ENCODE results near the gene BDKRB2. TPM values are rescaled to one million over a fixed set of nuclear protein-coding genes. Genes with fewer than 3 reads are reported as not detected.

The BDKRB2 gene
- total and polyA plus RNA-seq, 2 experiments from 2014 or later = 12.4 to 14.4 TPM

DNA sequence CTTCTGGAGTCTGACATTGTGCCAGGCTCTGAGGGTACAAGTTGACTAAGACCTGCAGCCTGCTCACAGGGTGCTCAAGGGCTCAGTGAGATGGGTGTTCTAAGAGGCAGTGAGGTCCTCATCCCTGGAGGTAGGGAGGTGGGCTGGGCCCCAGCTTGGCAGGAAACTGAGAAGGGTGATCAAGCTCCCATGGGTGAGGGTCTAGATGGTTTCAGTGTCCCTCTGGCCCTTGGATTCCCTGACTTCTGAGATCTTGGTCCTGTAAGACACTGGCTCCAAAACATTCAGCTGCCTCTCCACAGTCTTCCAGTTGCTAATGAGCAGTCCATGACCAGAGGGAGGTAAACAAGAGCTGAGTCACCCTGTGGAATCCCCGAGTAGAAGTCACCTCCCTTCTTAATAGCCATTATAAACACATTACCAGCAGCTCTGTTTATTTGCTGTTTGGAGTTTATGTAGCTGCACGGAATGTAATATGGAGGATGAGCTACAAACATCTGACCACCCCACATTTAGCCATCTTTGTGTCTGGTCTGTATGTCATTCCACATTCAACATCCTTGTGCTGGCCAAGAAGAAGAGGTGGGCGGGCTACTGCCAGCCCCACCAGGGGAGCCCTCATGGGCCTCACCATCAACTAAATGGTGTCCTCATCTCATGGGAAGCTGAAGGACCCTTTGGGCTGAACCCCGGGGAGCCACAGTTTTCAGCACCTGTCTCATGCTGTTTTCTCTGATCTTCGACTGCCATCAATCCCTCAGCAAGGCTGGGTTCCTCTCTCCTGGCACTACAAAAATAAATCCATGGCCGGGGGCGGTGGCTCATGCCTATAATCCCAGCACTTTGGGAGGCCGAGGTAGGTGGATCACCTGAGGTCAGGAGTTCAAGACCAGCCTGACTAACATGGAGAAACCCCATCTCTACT lies 37.2 kb upstream of the BDKRB2 start:
- peak; percentile 92 for DNase-seq
- no peaks in the 10 kb centered on the region for H3F3A ChIP-seq (ENCODE audit: insufficient read depth)
- no peaks in the 10 kb centered on the region for H3K9me2 ChIP-seq (ENCODE audit: insufficient read depth)
- no peaks in the 10 kb centered on the region for H3K27me3 ChIP-seq (replicated peaks; ENCODE audit: insufficient read depth)
- no peaks in the 10 kb centered on the region for H3K9me3 ChIP-seq (ENCODE audit: low read depth)
- TF ChIP-seq EZH2phosphoT487 (IDR thresholded peaks at IDR 0.05; ENCODE audit: insufficient read depth, low read depth) (no peak), EZH2 (IDR thresholded peaks at IDR 0.05; ENCODE audit: insufficient read depth, poor library complexity, severe bottlenecking) (no peak)
- H3K79me2 ChIP-seq (ENCODE audit: insufficient read depth) = no peaks in the 10 kb centered on the region
- H3K9ac ChIP-seq = no peak overlapping the region
- H2AFZ ChIP-seq = peak overlapping the region; percentile 45
- 60 to 64% methylated on average over 8 of the region's 8 CpGs for WGBS, 2 experiments (ENCODE audit: low coverage in 1 of 2, low lambda C conversion rate in 2 of 2, missing lambda C conversion rate in 2 of 2)
- H3K27ac ChIP-seq = peak overlapping the region; percentile 48
- in situ Hi-C loops (cut with MboI) = no loop called here
- peaks cover 24% of the 10 kb centered on the region for H3K4me1 ChIP-seq (ENCODE audit: insufficient read depth)
- H3K4me2 ChIP-seq (ENCODE audit: unreplicated experiment) = peak overlapping the region; percentile 19
- H4K20me1 ChIP-seq (ENCODE audit: insufficient read depth) = no peaks in the 10 kb centered on the region
- no peak overlapping the region for H3K4me3 ChIP-seq
- H3K36me3 ChIP-seq (ENCODE audit: low read depth) = no peaks in the 10 kb centered on the region

DNA sequence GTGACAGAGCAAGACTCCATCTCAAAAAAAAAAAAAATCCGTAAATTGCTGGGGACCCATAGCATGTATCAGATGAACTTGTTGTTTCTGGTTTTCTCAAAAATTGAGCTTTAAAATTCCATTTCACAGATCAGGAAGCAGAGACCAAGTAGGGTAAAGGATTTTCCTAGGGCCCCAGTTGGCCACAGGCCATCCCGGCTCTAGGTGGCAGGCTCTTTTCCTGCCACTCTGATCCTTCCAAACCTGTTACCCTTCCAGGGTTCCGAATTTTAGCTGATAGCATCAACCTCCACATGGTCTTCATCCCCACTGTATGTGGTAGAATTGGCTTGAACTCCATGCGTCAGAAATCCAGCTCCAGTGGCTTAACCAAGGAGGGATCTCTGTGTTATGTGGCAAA lies 36.1 kb upstream of the BDKRB2 start:
- Histone ChIP-seq H3K27me3 (replicated peaks; ENCODE audit: insufficient read depth) (no peaks in the 10 kb centered on the region), H3K79me2 (ENCODE audit: insufficient read depth) (no peaks in the 10 kb centered on the region), H3K4me1 (ENCODE audit: insufficient read depth) (peaks cover 17% of the 10 kb centered on the region), H3F3A (ENCODE audit: insufficient read depth) (no peaks in the 10 kb centered on the region), H3K27ac (no peak overlapping the region), H3K4me3 (no peak overlapping the region), H3K9ac (no peak overlapping the region), H3K36me3 (ENCODE audit: low read depth) (no peaks in the 10 kb centered on the region), H4K20me1 (ENCODE audit: insufficient read depth) (no peaks in the 10 kb centered on the region), H2AFZ (no peak overlapping the region), H3K9me2 (ENCODE audit: insufficient read depth) (no peaks in the 10 kb centered on the region), H3K4me2 (ENCODE audit: unreplicated experiment) (no peak overlapping the region), H3K9me3 (ENCODE audit: low read depth) (no peaks in the 10 kb centered on the region)
- no peak for DNase-seq
- WGBS, 2 experiments (ENCODE audit: low coverage in 1 of 2, low lambda C conversion rate in 2 of 2, missing lambda C conversion rate in 2 of 2) = 85 to 93% methylated on average over 4 of the region's 4 CpGs
- no peak for TF ChIP-seq EZH2phosphoT487 (IDR thresholded peaks at IDR 0.05; ENCODE audit: insufficient read depth, low read depth)
- no peak for TF ChIP-seq EZH2 (IDR thresholded peaks at IDR 0.05; ENCODE audit: insufficient read depth, poor library complexity, severe bottlenecking)
- in situ Hi-C loops (cut with MboI) = no loop called here

DNA sequence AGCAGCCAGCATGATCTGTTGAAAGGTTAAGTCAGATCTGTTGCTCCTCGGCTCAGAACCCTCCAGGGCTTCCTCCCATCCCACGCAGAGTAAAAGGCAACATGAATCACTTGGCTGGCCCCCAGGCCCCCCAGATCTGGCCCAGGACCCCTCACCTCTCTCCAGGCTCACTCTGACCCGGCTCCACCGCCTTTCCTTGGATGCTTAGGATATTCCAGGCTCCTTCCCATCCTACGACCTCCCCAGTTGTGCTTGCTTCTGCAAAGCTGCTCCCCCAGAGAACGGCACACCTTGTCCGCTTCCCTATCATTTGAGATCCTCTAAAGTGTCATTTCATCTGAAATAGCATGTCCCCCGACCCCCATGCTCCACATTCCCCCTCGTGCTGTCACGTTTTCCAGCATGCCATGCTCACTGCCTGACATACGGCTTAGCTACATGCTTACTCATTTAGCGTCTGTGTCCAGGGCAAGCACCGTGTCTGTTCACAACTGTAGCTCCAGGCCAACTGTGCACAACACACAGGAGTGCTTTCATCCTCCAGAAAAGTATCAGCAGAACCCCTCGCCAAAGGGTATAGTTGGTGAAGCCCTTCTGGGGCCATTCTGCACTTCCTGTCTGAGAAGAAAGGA lies 33.6 kb upstream of the BDKRB2 start:
- H3F3A ChIP-seq (ENCODE audit: insufficient read depth) = peaks cover 7% of the 10 kb centered on the region; the same call in 1 of the 2 replicates
- H3K9me2 ChIP-seq (ENCODE audit: insufficient read depth) = no peaks in the 10 kb centered on the region
- no peak for DNase-seq
- no peaks in the 10 kb centered on the region for H3K9me3 ChIP-seq (ENCODE audit: low read depth)
- H3K9ac ChIP-seq = no peak overlapping the region
- no peak overlapping the region for H3K4me2 ChIP-seq (ENCODE audit: unreplicated experiment)
- H3K79me2 ChIP-seq (ENCODE audit: insufficient read depth) = no peaks in the 10 kb centered on the region
- peaks cover 24% of the 10 kb centered on the region for H3K4me1 ChIP-seq (ENCODE audit: insufficient read depth)
- 62 to 63% methylated on average over 13 to 14 of the region's 14 CpGs for WGBS, 2 experiments (ENCODE audit: low coverage in 1 of 2, low lambda C conversion rate in 2 of 2, missing lambda C conversion rate in 2 of 2)
- TF ChIP-seq EZH2phosphoT487 (IDR thresholded peaks at IDR 0.05; ENCODE audit: insufficient read depth, low read depth) (no peak), EZH2 (IDR thresholded peaks at IDR 0.05; ENCODE audit: insufficient read depth, poor library complexity, severe bottlenecking) (no peak)
- no peak overlapping the region for H2AFZ ChIP-seq
- H3K27me3 ChIP-seq (replicated peaks; ENCODE audit: insufficient read depth) = no peaks in the 10 kb centered on the region
- H3K36me3 ChIP-seq (ENCODE audit: low read depth) = no peaks in the 10 kb centered on the region
- no peaks in the 10 kb centered on the region for H4K20me1 ChIP-seq (ENCODE audit: insufficient read depth)
- no peak overlapping the region for H3K4me3 ChIP-seq
- in situ Hi-C loops (cut with MboI) = no loop called here
- H3K27ac ChIP-seq = no peak overlapping the region

DNA sequence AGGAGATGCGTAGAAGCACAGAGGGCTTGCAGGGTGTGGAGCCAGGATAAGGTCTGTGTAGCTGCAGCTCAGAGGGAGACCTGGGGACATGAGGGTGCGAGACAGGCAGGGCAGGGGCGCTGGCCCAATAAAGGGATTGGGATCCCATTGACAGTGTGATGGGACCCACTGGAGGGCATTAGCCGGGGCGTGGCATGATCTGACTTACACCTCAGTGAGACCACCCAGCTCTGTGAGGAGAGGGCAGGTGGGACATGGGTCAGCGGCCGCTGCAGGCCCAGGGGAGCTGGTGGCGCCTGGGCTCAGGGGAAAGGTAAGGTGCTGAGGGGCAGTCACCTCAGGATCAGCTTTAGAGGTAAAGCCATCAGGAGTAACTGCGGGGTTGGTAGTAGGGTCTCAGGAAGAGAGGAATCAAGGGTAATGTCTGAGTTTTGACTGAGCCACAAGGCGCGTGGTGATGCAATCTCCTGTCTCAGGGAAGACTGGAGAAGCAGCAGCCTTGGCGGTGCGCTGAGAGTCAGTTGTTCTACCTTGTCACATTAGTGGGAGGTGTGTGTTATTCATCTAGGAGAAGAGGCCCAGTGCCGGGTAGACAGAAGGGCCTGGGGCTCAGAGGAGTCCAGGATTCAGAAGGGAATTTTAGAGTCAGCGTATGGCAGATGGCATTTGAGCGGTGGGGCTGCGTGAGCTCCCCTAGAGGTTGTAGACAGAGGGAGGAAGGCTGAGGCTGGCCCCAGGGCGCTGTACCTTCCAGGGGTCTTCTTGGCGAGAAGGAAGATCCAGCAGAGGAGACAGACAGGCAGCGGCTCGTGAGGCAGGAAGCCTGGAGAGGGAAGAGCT lies 30.8 kb upstream of the BDKRB2 start:
- in situ Hi-C loops (cut with MboI) = no loop called here
- H3K4me1 ChIP-seq (ENCODE audit: insufficient read depth) = peaks cover 32% of the 10 kb centered on the region
- WGBS, 2 experiments (ENCODE audit: low coverage in 1 of 2, low lambda C conversion rate in 2 of 2, missing lambda C conversion rate in 2 of 2) = 95 to 97% methylated on average over 18 to 21 of the region's 21 CpGs
- H3K36me3 ChIP-seq (ENCODE audit: low read depth) = no peaks in the 10 kb centered on the region
- no peaks in the 10 kb centered on the region for H4K20me1 ChIP-seq (ENCODE audit: insufficient read depth)
- no peaks in the 10 kb centered on the region for H3K9me3 ChIP-seq (ENCODE audit: low read depth)
- TF ChIP-seq EZH2 (IDR thresholded peaks at IDR 0.05; ENCODE audit: insufficient read depth, poor library complexity, severe bottlenecking) = no peak
- no peak overlapping the region for H3K4me2 ChIP-seq (ENCODE audit: unreplicated experiment)
- no peak overlapping the region for H3K9ac ChIP-seq
- peaks cover 18% of the 10 kb centered on the region for H3F3A ChIP-seq (ENCODE audit: insufficient read depth)
- no peaks in the 10 kb centered on the region for H3K27me3 ChIP-seq (replicated peaks; ENCODE audit: insufficient read depth)
- H3K79me2 ChIP-seq (ENCODE audit: insufficient read depth) = no peaks in the 10 kb centered on the region
- H3K27ac ChIP-seq = no peak overlapping the region
- DNase-seq = no peak
- H3K4me3 ChIP-seq = no peak overlapping the region
- H2AFZ ChIP-seq = no peak overlapping the region
- H3K9me2 ChIP-seq (ENCODE audit: insufficient read depth) = no peaks in the 10 kb centered on the region

Measured in GM23248 (cell line).